ENCODE data around the gene PMVK. TPM values are rescaled to one million over a fixed set of nuclear protein-coding genes. Genes with fewer than 3 reads are reported as not detected.

PMVK gene
- total and polyA plus RNA-seq, 5 donors = 51.5 to 74.3 (median 64.3) TPM

DNA sequence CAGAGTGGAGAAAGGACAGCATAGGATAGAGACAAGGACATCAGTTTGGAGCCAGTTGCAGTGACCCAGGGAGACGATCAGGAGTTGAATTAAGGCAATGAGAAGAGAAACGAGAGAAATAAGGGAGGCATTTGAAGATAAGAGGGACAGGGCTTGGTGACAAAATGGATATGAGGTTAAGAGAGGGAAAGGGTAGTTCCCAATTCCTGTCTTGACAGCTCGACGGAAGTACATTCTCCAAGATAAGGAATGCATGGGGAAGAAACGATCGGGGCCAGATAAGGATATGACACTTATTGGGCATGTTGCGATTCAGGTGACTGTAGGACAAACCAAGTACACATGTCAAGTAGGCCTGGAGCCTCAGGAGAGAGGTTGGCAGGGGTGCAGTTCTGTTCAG, 47.8 kb downstream of the PMVK start:
- ATAC-seq (no peak), DNase-seq (no peak)
- Histone ChIP-seq H3K27ac (ENCODE audit: low read length) (no peak overlapping the region), H3K4me3 (ENCODE audit: low read length) (no peak overlapping the region), H3K4me1 (ENCODE audit: control insufficient read depth, insufficient read depth, low read length) (peaks cover 6% of the 10 kb centered on the region), H3K27me3 (ENCODE audit: control insufficient read depth, insufficient read depth) (no peaks in the 10 kb centered on the region), H3K9me3 (ENCODE audit: control insufficient read depth, low read length) (no peaks in the 10 kb centered on the region)
- intact Hi-C loops (cut with DNase I) = no loop called here
- WGBS = 49% methylated on average over 7 of the region's 7 CpGs

DNA sequence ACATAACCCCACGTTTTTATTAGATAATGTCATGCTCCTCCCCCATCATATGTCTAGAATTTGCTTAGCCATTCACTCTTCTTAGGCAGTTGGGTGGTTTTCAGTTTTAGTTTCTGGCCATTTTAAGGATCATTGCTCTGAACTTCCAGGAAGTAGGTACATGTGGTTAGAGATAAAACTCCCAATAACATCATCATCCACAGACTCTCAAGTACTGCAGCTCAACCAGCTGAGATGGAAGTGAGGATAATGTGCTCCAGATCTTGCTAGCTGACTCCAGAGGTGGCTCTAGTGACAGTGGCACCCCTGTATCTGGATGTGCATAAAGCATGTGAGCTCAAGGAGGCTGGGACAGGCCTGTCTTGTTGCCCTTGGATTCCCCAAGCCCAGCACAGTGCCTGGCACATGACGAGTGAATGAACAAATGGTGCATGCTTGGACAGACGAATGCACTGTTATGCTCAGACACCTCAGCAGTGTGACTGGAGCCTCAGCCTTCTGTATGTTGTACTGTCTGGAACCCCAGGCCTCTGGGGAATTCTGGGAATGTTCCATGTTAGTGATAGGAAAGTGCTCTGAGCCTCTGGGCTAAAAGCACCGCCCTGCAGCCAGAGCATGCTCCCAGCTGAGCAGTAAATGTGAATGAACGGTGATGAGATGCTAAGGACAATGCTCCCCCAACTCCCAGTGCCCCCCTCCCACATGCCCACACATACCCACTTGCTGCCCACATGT, 50.1 kb downstream of the PMVK start:
- no peak for ATAC-seq
- Histone ChIP-seq H3K27me3 (ENCODE audit: control insufficient read depth, insufficient read depth) (no peaks in the 10 kb centered on the region), H3K4me1 (ENCODE audit: control insufficient read depth, insufficient read depth, low read length) (peaks cover 8% of the 10 kb centered on the region), H3K4me3 (ENCODE audit: low read length) (no peak overlapping the region), H3K9me3 (ENCODE audit: control insufficient read depth, low read length) (no peaks in the 10 kb centered on the region), H3K27ac (ENCODE audit: low read length) (no peak overlapping the region)
- 43% methylated on average over 5 of the region's 5 CpGs for WGBS
- no peak for DNase-seq
- intact Hi-C loops (cut with DNase I) = no loop called here

DNA sequence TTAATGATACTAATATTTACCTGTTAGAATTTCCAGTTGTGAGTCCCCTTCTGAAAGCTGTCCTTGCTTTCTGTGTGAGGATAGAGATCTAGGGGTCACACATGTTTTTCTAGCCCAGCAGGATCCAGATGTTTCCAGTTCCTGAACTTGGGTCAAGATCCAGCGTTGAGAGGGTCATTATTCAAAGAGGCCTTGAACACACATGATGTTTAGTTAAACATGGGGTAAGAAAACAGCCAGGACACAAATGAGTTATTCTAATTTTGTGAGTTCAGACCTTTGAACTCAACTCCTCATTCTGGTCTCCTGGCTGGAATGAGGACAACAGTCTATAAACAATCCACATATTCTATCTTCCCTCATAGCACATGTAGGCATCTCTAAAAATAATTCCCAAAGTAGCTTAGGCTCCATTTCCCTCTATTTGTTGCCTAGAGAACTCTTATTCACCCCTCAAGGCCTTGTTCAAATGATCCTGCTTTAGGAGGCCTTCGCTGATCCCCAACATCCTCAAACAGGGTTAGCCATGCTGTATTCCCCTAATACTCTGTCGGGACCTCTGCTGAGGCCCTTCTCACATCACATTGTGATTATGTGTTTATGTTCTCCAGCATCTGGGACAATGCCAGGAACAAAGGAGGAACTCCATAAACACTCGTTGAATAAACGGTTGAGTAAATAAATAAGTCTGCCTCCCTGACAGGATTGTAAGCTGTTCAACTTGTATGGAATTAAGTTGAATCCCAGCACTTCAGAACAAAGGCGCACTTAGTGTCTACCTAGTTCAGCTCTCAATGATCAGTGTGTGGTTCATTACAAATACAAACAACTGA, 51.4 kb downstream of the PMVK start:
- H3K27ac ChIP-seq (ENCODE audit: low read length) = no peak overlapping the region
- H3K27me3 ChIP-seq (ENCODE audit: control insufficient read depth, insufficient read depth) = no peaks in the 10 kb centered on the region
- intact Hi-C loops (cut with DNase I) = loop anchor here in 1 of 4 donors (5.0 kb wide), 1 partner anchor 218 kb away; no protein-coding TSS in a partner anchor
- H3K4me3 ChIP-seq (ENCODE audit: low read length) = no peak overlapping the region
- WGBS = 58% methylated on average over 6 of the region's 6 CpGs
- no peak for DNase-seq
- H3K9me3 ChIP-seq (ENCODE audit: control insufficient read depth, low read length) = no peaks in the 10 kb centered on the region
- H3K4me1 ChIP-seq (ENCODE audit: control insufficient read depth, insufficient read depth, low read length) = peaks cover 8% of the 10 kb centered on the region
- no peak for ATAC-seq

DNA sequence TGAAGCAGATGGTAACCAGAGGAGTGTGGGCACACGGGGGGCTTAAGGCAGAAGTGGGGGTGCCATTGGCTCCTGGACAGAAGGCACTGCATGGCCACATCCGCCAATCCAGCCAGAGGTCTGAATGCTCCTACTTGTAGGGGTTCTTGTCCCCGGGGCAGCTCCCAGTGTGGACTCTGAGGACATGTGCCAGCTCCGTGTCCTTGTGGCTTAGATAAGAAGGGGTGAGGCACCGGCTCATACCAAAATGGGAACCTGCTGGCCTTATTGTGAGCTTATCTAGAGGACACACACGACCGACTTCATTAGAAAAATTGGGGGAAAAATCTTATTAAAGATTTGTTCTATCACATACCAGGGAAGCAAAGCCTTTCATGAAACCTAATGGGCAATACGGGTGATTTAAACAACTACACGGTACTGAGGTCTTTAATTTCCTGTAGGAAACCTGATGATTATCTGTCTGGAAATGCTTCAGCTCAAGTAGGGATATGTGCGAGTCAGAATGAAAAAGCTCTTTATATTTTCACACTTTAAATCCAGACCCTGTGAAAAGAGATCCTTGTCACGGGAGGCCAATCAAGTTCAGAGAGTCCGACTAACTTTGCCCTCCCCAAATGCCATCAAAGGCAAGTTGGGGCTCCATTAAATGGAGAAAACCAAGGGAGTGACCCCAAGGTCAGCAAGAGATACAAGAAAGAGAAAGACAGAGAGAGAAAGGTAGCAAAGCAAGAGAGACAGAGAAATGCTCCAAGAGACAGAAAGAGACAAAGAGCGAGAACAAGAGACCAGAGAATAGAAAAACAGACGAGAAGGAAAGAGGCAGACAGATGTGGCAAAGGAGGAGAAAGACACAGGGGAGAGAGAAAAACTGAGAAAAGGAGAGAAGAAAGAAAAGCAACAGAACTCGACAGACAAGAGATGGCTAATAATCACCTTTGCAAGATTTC, 52.3 kb downstream of the PMVK start:
- Histone ChIP-seq H3K9me3 (ENCODE audit: control insufficient read depth, low read length) (no peaks in the 10 kb centered on the region), H3K4me1 (ENCODE audit: control insufficient read depth, insufficient read depth, low read length) (peaks cover 8% of the 10 kb centered on the region), H3K4me3 (ENCODE audit: low read length) (no peak overlapping the region), H3K27ac (ENCODE audit: low read length) (no peak overlapping the region), H3K27me3 (ENCODE audit: control insufficient read depth, insufficient read depth) (no peaks in the 10 kb centered on the region)
- 48% methylated on average over 15 of the region's 15 CpGs for WGBS
- intact Hi-C loops (cut with DNase I) = loop anchor here in 1 of 4 donors (5.0 kb wide), 1 partner anchor 217 kb away; no protein-coding TSS in a partner anchor
- DNase-seq = no peak
- ATAC-seq = peak; percentile 24 to 51

DNA sequence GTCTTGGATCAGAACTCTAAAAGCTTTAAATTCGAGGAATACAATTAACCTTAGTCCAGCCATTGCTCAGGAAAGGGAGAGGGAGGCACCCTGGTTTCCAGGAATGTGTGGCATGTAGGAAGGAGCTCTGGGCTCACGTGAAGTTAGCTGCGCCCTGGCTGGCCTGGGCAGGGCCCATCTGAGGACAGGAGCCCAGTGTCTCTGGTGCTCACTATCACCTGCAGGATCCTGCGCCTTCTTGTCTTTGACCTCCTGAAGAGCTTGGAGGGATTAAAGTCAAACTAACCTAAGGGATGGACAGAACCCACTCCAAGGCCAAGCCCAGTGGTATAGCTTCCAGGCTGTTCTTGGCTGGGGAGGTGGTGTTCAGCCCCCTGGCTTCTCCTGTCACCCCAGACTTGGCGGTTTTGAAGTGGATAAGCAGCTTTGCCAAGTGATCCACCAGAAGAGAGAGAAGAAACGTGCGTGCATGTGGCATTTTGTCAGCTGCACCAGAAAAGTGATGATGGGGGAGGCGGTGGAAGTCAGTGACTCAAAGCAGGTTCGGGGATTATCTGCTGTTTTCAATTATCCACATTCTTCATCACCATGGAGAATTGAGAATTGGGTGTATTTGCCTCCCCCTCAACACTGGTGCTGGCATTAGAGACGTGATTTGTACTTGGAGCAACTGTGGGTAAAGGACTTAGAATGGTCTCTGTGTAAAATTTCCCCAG, 54.5 kb downstream of the PMVK start:
- intact Hi-C loops (cut with DNase I) = loop anchor here in 1 of 4 donors (5.0 kb wide), 1 partner anchor 215 kb away; no protein-coding TSS in a partner anchor
- Histone ChIP-seq H3K27ac (ENCODE audit: low read length) (no peak overlapping the region), H3K4me3 (ENCODE audit: low read length) (no peak overlapping the region), H3K4me1 (ENCODE audit: control insufficient read depth, insufficient read depth, low read length) (peaks cover 8% of the 10 kb centered on the region), H3K9me3 (ENCODE audit: control insufficient read depth, low read length) (no peaks in the 10 kb centered on the region), H3K27me3 (ENCODE audit: control insufficient read depth, insufficient read depth) (no peaks in the 10 kb centered on the region)
- WGBS = 54% methylated on average over 10 of the region's 10 CpGs
- ATAC-seq (no peak), DNase-seq (no peak)

DNA sequence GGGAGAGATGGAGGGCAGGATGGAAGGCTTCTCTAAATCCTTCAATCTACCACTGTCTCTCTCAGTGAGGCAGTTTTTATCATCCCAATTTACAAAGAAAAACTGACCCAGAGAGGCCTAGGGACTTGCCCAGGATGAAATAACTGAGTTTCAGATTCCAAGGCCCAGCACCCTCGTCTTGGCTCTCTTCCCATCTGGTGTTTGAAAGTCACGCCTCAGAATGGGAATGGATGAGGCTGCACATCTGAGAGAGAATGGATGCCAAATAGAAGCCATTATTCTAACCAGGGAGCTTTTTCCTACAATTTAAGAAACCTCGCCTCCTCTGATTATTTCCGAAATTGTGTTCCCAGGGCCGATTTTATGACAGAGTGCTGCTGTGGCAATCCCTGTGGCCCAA, 55.8 kb downstream of the PMVK start:
- ATAC-seq = no peak
- H3K27ac ChIP-seq (ENCODE audit: low read length) = no peak overlapping the region
- intact Hi-C loops (cut with DNase I) = loop anchor here in 1 of 4 donors (5.0 kb wide), 1 partner anchor 213 kb away; no protein-coding TSS in a partner anchor

DNA sequence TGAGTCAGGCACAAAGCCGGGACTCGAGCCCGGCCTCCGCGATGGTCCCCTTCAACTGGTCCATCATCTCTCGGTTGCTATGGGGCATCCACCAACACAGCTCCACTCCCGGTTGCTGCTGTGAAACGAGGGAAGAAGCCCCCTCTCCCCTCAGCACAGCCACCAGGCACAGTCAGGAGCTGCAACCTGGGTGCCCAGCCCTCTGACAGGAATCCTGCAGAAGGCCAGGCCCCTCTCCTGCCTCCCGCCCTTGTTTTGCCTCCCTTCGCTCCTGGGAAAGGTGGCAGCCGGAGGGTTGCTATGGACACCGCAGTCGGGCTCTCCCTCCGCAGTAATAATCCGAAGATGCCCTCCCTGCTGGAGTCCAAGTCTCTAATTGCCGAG, 57.5 kb downstream of the PMVK start:
- peaks cover 3% of the 10 kb centered on the region for H3K4me1 ChIP-seq (ENCODE audit: control insufficient read depth, insufficient read depth, low read length)
- no peaks in the 10 kb centered on the region for H3K27me3 ChIP-seq (ENCODE audit: control insufficient read depth, insufficient read depth)
- intact Hi-C loops (cut with DNase I) = loop anchor here (5.0 to 10.0 kb wide), 7 partner anchors 114 to 394 kb away; partner anchors contain the start of genes CHRNB2 (in 2 of the 4) and UBE2Q1 (in 1 of the 4)
- H3K4me3 ChIP-seq (ENCODE audit: low read length) = no peak overlapping the region
- DNase-seq (no peak), ATAC-seq (no peak)
- WGBS = 80% methylated on average over 16 of the region's 16 CpGs
- H3K9me3 ChIP-seq (ENCODE audit: control insufficient read depth, low read length) = no peaks in the 10 kb centered on the region
- no peak overlapping the region for H3K27ac ChIP-seq (ENCODE audit: low read length)

More for the DNA sequence above, 55.8 kb downstream of the PMVK start:
- no peak overlapping the region for H3K4me3 ChIP-seq (ENCODE audit: low read length)
- H3K27me3 ChIP-seq (ENCODE audit: control insufficient read depth, insufficient read depth) = no peaks in the 10 kb centered on the region
- WGBS = 67% methylated on average over 5 of the region's 5 CpGs
- no peaks in the 10 kb centered on the region for H3K9me3 ChIP-seq (ENCODE audit: control insufficient read depth, low read length)
- DNase-seq = no peak
- H3K4me1 ChIP-seq (ENCODE audit: control insufficient read depth, insufficient read depth, low read length) = peaks cover 3% of the 10 kb centered on the region

DNA sequence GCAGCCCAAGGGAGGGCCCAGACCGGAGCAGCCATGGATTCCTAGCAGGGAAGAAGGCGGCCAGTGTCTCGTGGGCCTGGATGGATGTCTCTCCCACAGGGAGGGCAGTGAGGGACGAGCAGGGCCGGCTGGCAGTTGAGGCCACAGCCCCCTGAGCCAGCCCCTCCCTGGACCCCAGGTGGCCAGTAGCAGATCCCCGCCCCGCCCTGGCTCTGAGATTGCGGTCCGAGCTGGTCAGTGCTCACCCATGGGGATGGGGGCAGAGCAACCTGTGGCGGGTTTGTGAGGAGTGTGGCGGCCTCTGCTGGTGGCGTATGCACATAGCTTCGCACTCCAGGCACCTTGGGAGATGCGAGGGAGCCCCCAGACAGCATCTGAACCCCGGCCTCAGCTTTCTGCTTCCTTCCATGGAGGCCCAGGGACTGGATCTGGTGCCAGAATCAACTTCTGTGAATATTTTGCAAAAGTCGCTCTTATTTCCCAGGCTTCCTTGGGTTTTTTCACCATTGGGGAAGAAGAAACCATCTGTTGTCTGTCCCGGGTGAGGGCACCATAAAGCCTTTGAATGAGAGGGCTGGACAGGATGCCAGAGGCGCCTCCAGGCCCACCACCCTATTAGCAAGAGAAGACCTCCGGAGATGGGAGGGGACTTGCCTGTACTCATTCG, 58.0 kb downstream of the PMVK start:
- Histone ChIP-seq H3K4me3 (ENCODE audit: low read length) (no peak overlapping the region), H3K27me3 (ENCODE audit: control insufficient read depth, insufficient read depth) (no peaks in the 10 kb centered on the region), H3K9me3 (ENCODE audit: control insufficient read depth, low read length) (no peaks in the 10 kb centered on the region), H3K27ac (ENCODE audit: low read length) (no peak overlapping the region), H3K4me1 (ENCODE audit: control insufficient read depth, insufficient read depth, low read length) (peaks cover 3% of the 10 kb centered on the region)
- ATAC-seq = peak; percentile 91
- 21% methylated on average over 20 of the region's 20 CpGs for WGBS
- DNase-seq = peak; percentile 80 to 92 (median 92)
- intact Hi-C loops (cut with DNase I) = loop anchor here (5.0 to 10.0 kb wide), 7 partner anchors 114 to 394 kb away; partner anchors contain the start of genes CHRNB2 (in 2 of the 4) and UBE2Q1 (in 1 of the 4)

DNA sequence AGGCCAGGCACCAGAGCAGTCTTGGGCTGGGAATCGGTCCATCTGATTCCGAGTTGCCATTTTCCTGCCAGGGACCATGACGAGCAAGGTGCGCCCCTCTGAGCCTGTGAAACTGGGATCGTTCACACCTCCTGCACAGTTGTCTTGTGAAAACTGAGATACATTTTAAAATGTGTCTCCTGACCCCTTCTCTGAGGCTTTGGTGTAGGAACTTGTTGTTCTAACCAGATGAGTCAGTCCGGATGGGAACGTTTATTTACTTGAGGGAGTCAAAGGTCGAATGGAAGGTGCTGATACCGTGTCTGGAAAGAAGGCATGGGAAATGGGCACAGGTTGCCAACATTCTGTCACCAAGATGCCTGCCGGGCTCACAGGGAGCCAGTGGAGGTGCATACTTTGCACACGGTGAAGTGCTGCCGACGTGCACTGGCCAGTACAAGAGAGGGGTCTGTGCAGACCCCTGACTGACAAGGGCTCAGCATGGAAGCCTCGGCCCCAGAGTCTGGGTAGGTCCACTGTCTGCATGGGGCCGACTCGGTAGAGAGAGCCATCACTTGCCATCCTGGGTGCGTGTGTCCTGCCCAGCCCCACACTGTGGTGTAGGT, 59.0 kb downstream of the PMVK start:
- Histone ChIP-seq H3K9me3 (ENCODE audit: control insufficient read depth, low read length) (no peaks in the 10 kb centered on the region), H3K27me3 (ENCODE audit: control insufficient read depth, insufficient read depth) (no peaks in the 10 kb centered on the region), H3K27ac (ENCODE audit: low read length) (no peak overlapping the region), H3K4me1 (ENCODE audit: control insufficient read depth, insufficient read depth, low read length) (peaks cover 3% of the 10 kb centered on the region), H3K4me3 (ENCODE audit: low read length) (no peak overlapping the region)
- ATAC-seq (peak; percentile 42 to 80), DNase-seq (peak in 1 of 3 donors; percentile 25)
- intact Hi-C loops (cut with DNase I) = loop anchor here (2.0 to 10.0 kb wide), 8 partner anchors 113 to 393 kb away; partner anchors contain the start of genes CHRNB2 (in 2 of the 4) and UBE2Q1 (in 1 of the 4)
- 57% methylated on average over 17 of the region's 17 CpGs for WGBS

All from right cardiac atrium (tissue), 5 donors.